Mammary epithelial cell (primary cell): ENCODE measurements around the gene CDSN.

Experiments
- EZH2 ChIP-seq: IDR thresholded peaks from 2 replicates; pipeline ENCODE4 v1.6.1; 2012; ENCODE audit warnings: low read length, inconsistent platforms, borderline replicate concordance
- TF ChIP-seq, protein P1 (sequence below), 2 donors: IDR thresholded peaks in 1 of 2; conservative IDR thresholded peaks in 1 of 2; 2 replicates each; pipeline ENCODE4 v1.5.1; 2011 to 2012; ENCODE audit warnings: inconsistent platforms in 2 of 2, low read length in 2 of 2, mild to moderate bottlenecking in 2 of 2, control low read depth in 1 of 2, low read depth in 1 of 2; ENCODE audit not compliant: insufficient read depth in 1 of 2; ENCODE audit errors: extremely low read depth in 1 of 2

DNA sequence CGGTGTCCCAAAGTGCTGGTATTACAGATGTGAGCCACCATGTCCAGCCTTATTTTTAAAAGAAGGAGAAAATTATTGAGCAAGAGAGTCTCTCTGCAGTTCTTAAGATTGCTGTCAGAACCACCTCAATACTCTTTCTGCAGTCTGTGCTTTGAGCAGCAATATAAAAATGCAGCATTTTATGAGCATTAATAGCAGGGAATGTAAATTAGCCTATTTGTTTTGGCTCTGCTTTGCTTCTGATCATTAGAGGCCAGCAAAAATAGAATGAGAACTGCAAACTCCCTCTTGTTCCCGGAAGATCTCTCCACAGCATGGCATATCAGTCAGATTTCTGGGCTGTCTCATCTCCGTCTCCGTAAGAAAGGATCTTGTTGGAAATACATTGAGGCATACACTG, 43.6 kb downstream of the CDSN start:
- TF ChIP-seq, protein P1, sequence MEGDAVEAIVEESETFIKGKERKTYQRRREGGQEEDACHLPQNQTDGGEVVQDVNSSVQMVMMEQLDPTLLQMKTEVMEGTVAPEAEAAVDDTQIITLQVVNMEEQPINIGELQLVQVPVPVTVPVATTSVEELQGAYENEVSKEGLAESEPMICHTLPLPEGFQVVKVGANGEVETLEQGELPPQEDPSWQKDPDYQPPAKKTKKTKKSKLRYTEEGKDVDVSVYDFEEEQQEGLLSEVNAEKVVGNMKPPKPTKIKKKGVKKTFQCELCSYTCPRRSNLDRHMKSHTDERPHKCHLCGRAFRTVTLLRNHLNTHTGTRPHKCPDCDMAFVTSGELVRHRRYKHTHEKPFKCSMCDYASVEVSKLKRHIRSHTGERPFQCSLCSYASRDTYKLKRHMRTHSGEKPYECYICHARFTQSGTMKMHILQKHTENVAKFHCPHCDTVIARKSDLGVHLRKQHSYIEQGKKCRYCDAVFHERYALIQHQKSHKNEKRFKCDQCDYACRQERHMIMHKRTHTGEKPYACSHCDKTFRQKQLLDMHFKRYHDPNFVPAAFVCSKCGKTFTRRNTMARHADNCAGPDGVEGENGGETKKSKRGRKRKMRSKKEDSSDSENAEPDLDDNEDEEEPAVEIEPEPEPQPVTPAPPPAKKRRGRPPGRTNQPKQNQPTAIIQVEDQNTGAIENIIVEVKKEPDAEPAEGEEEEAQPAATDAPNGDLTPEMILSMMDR (conservative IDR thresholded peaks at IDR 0.05 in 1 of 2, IDR thresholded peaks at IDR 0.05 in 1 of 2; ENCODE audit: extremely low read depth in 1 of 2, insufficient read depth in 1 of 2, low read depth in 1 of 2, low read length in 2 of 2), result no peak
- no peak for TF ChIP-seq EZH2
